GM21717 (cell line): ENCODE data around the gene IFNA2.
"Not testable (repeated sequence)": the region's sequence is repeated elsewhere in the genome, so short reads cannot be mapped to it uniquely, and the experiment has no call there.

ENCODE experiments used
- ATAC-seq: cut with Tn5 transposase; IDR thresholded peaks from one replicate; pipeline ENCODE4 v1.9.1; 2021; ENCODE audit warnings: mild to moderate bottlenecking, moderate library complexity; ENCODE audit not compliant: unreplicated experiment

Gene IFNA2

GRCh38 chr9:21383627-21384026 lies 1.6 kb downstream of the IFNA2 start:
- no peak for ATAC-seq

GRCh38 chr9:21381448-21382339 lies 3.5 kb downstream of the IFNA2 start:
- peak; percentile 97 for ATAC-seq

GRCh38 chr9:21371467-21371866 lies 13.7 kb downstream of the IFNA2 start:
- ATAC-seq: not testable (repeated sequence)

- ATAC-seq: no peak
Observed at GRCh38 chr9:21367957-21368356, 17.2 kb downstream of the IFNA2 start, which contains the start of gene IFNA13. Gene IFNA13 (minus strand): TSS chr9:21368057. CDS start chr9:21368010, 47 bp downstream.

GRCh38 chr9:21367169-21367568 lies 18.0 kb downstream of the IFNA2 start:
- ATAC-seq: peak; percentile 81

- ATAC-seq: no peak
Observed at GRCh38 chr9:21362287-21362686, 22.9 kb downstream of the IFNA2 start.

GRCh38 chr9:21357479-21358460 lies 27.4 kb downstream of the IFNA2 start:
- ATAC-seq: peak; percentile 87

GRCh38 chr9:21350787-21351186 lies 34.4 kb downstream of the IFNA2 start, which contains the start of gene IFNA6:
Gene IFNA6 (minus strand): TSS chr9:21350887. CDS start chr9:21350887, 0 bp downstream.
- ATAC-seq: no peak

GRCh38 chr9:21348430-21348970 lies 36.7 kb downstream of the IFNA2 start:
- ATAC-seq: no peak

GRCh38 chr9:21340735-21341134 lies 44.5 kb downstream of the IFNA2 start:
- ATAC-seq: no peak

- ATAC-seq: no peak
Observed at GRCh38 chr9:21336457-21336856, 48.7 kb downstream of the IFNA2 start.

- ATAC-seq: peak; percentile 93
Observed at GRCh38 chr9:21334701-21335632, 50.2 kb downstream of the IFNA2 start, which contains the start of gene KLHL9. Gene KLHL9 (minus strand): TSS chr9:21335404. CDS start chr9:21334859, 545 bp downstream.
